ENCODE results near the gene CSNK1A1L.

The CSNK1A1L gene

DNA sequence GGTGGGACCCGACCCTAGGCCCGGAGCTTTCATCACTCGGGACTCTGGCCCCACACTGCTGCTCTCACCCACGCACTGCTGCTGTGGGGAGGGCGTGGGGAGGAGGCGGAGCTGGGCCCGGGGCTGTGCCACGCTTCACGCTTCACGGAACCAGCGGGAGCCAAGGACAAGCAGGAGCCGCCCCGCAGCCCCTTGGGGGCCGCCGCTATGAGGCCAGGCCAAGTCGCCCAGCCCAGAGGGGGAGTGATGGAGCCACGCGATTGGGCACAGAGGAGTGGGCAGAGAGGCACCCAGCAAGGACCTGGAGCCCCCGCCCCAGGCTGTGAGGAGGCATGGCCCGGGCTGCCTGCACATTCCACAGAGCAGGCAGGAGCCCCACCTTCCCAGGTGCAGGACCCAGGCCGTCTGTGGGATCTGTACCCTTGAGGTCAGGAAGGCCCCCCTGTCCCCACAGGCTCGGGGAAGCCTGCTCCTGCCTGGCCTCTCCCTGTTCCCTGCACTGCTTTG lies 35.8 kb downstream of the CSNK1A1L start:
- TF ChIP-seq, protein P1, sequence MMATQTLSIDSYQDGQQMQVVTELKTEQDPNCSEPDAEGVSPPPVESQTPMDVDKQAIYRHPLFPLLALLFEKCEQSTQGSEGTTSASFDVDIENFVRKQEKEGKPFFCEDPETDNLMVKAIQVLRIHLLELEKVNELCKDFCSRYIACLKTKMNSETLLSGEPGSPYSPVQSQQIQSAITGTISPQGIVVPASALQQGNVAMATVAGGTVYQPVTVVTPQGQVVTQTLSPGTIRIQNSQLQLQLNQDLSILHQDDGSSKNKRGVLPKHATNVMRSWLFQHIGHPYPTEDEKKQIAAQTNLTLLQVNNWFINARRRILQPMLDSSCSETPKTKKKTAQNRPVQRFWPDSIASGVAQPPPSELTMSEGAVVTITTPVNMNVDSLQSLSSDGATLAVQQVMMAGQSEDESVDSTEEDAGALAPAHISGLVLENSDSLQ (IDR thresholded peaks at IDR 0.05), result no peak
- no peak for TF ChIP-seq TARDBP (IDR thresholded peaks at IDR 0.05)
- TF ChIP-seq ARNT (IDR thresholded peaks at IDR 0.05), result no peak
- no peak for TF ChIP-seq HDGF (IDR thresholded peaks at IDR 0.05; ENCODE audit: borderline replicate concordance)
- TF ChIP-seq FOXK2 (IDR thresholded peaks at IDR 0.05), result no peak
- TF ChIP-seq ZNF384 (IDR thresholded peaks at IDR 0.05), result no peak
- TF ChIP-seq FOXM1 (IDR thresholded peaks at IDR 0.05; ENCODE audit: borderline replicate concordance), result no peak
- TF ChIP-seq CTBP1 (IDR thresholded peaks at IDR 0.05; ENCODE audit: borderline replicate concordance), result no peak
- TF ChIP-seq NFRKB (IDR thresholded peaks at IDR 0.05), result no peak
- no peak for TF ChIP-seq ELF4 (IDR thresholded peaks at IDR 0.05)
- POLR2A ChIA-PET, result interaction anchor here (1.8 kb wide), 1 partner anchor 69 kb away, joined by 7 read pairs; the partner anchor contains the start of gene EXOSC8
- CTCF ChIA-PET, result interaction anchor here (0.5 kb wide), 1 partner anchor 70 kb away, joined by 3 read pairs; no protein-coding TSS in a partner anchor

GRCh38 chr13:37068962-37069361 lies 36.5 kb downstream of the CSNK1A1L start:
- DNase-seq (ENCODE audit: extremely low spot score), result no peak
- ChIA-PET POLR2A (no interaction called here), CTCF (interaction anchor here (0.5 kb wide), 1 partner anchor 69 kb away, joined by 3 read pairs; no protein-coding TSS in a partner anchor)
- TF ChIP-seq ZNF384 (IDR thresholded peaks at IDR 0.05) (no peak), SP1 (IDR thresholded peaks at IDR 0.05) (no peak), TARDBP (IDR thresholded peaks at IDR 0.05) (no peak), FOXA1 (IDR thresholded peaks at IDR 0.05) (no peak), CTBP1 (IDR thresholded peaks at IDR 0.05; ENCODE audit: borderline replicate concordance) (no peak), FOXK2 (IDR thresholded peaks at IDR 0.05) (no peak), NFRKB (IDR thresholded peaks at IDR 0.05) (no peak), BHLHE40 (IDR thresholded peaks at IDR 0.05; ENCODE audit: borderline replicate concordance) (no peak), L3MBTL2 (conservative IDR thresholded peaks at IDR 0.05) (no peak), LEF1 (IDR thresholded peaks at IDR 0.05; ENCODE audit: borderline replicate concordance) (no peak), HDGF (IDR thresholded peaks at IDR 0.05; ENCODE audit: borderline replicate concordance) (no peak), ARNT (IDR thresholded peaks at IDR 0.05) (no peak), SUZ12 (IDR thresholded peaks at IDR 0.05) (no peak), ELF4 (IDR thresholded peaks at IDR 0.05) (no peak), FOXM1 (IDR thresholded peaks at IDR 0.05; ENCODE audit: borderline replicate concordance) (no peak)
- TF ChIP-seq, protein P1 (IDR thresholded peaks at IDR 0.05), result no peak

More for the DNA sequence above, 35.8 kb downstream of the CSNK1A1L start:
- DNase-seq (ENCODE audit: extremely low spot score), result no peak

GRCh38 chr13:37067874-37068273 lies 37.6 kb downstream of the CSNK1A1L start:
- CTCF ChIA-PET, result no interaction called here
- TF ChIP-seq FOXK2 (IDR thresholded peaks at IDR 0.05) (no peak), FOXM1 (IDR thresholded peaks at IDR 0.05; ENCODE audit: borderline replicate concordance) (no peak), ZNF384 (IDR thresholded peaks at IDR 0.05) (no peak), SP1 (IDR thresholded peaks at IDR 0.05) (no peak), TARDBP (IDR thresholded peaks at IDR 0.05) (no peak), HDGF (IDR thresholded peaks at IDR 0.05; ENCODE audit: borderline replicate concordance) (no peak), L3MBTL2 (conservative IDR thresholded peaks at IDR 0.05) (no peak), LEF1 (IDR thresholded peaks at IDR 0.05; ENCODE audit: borderline replicate concordance) (no peak), FOXA1 (IDR thresholded peaks at IDR 0.05) (no peak), ARNT (IDR thresholded peaks at IDR 0.05) (no peak), CTBP1 (IDR thresholded peaks at IDR 0.05; ENCODE audit: borderline replicate concordance) (no peak), SUZ12 (IDR thresholded peaks at IDR 0.05) (no peak), NFRKB (IDR thresholded peaks at IDR 0.05) (no peak), BHLHE40 (IDR thresholded peaks at IDR 0.05; ENCODE audit: borderline replicate concordance) (no peak), ELF4 (IDR thresholded peaks at IDR 0.05) (no peak)
- TF ChIP-seq, protein P1 (IDR thresholded peaks at IDR 0.05), result no peak
- DNase-seq (ENCODE audit: extremely low spot score), result no peak
- POLR2A ChIA-PET, result no interaction called here

GRCh38 chr13:37065890-37066526 lies 39.5 kb downstream of the CSNK1A1L start:
- CTCF ChIA-PET, result no interaction called here
- TF ChIP-seq BHLHE40 (IDR thresholded peaks at IDR 0.05; ENCODE audit: borderline replicate concordance) (no peak), FOXA1 (IDR thresholded peaks at IDR 0.05) (no peak), ZNF384 (IDR thresholded peaks at IDR 0.05) (no peak), L3MBTL2 (conservative IDR thresholded peaks at IDR 0.05) (no peak), HDGF (IDR thresholded peaks at IDR 0.05; ENCODE audit: borderline replicate concordance) (no peak), LEF1 (IDR thresholded peaks at IDR 0.05; ENCODE audit: borderline replicate concordance) (no peak), CTBP1 (IDR thresholded peaks at IDR 0.05; ENCODE audit: borderline replicate concordance) (no peak), FOXK2 (IDR thresholded peaks at IDR 0.05) (no peak), SUZ12 (IDR thresholded peaks at IDR 0.05) (no peak), ELF4 (IDR thresholded peaks at IDR 0.05) (no peak), SP1 (IDR thresholded peaks at IDR 0.05) (no peak), NFRKB (IDR thresholded peaks at IDR 0.05) (no peak), FOXM1 (IDR thresholded peaks at IDR 0.05; ENCODE audit: borderline replicate concordance) (no peak), ARNT (IDR thresholded peaks at IDR 0.05) (no peak), TARDBP (IDR thresholded peaks at IDR 0.05) (no peak)
- TF ChIP-seq, protein P1 (IDR thresholded peaks at IDR 0.05), result no peak
- no peak for DNase-seq (ENCODE audit: extremely low spot score)
- POLR2A ChIA-PET, result no interaction called here

DNA sequence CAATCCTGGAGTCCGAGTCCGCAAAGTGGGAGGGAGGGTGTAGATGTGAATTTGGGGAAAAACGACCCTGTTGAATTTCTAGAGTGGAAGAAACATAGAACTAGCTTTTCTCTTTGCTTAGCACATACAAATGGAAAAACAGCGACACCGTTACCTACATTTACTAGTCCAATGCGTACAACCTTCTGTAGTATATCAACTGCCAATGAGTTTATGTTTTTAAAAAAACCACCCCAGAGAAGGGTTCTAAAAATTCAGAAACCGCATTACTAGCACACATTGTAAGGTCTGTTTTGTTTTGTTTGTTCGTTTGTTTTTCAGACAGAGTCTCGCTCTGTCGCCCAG lies 45.6 kb downstream of the CSNK1A1L start:
- POLR2A ChIA-PET, result interaction anchor here (1.2 to 1.4 kb wide), 2 partner anchors 15 to 59 kb away, joined by 3 read pairs; partner anchors contain the start of gene EXOSC8
- no peak for TF ChIP-seq ELF4 (IDR thresholded peaks at IDR 0.05)
- no peak for TF ChIP-seq SP1 (IDR thresholded peaks at IDR 0.05)
- TF ChIP-seq CTBP1 (IDR thresholded peaks at IDR 0.05; ENCODE audit: borderline replicate concordance), result no peak
- TF ChIP-seq NFRKB (IDR thresholded peaks at IDR 0.05), result no peak
- no peak for TF ChIP-seq FOXA1 (IDR thresholded peaks at IDR 0.05)
- no peak for TF ChIP-seq ZNF384 (IDR thresholded peaks at IDR 0.05)
- TF ChIP-seq HDGF (IDR thresholded peaks at IDR 0.05; ENCODE audit: borderline replicate concordance), result no peak
- no peak for TF ChIP-seq LEF1 (IDR thresholded peaks at IDR 0.05; ENCODE audit: borderline replicate concordance)
- no peak for TF ChIP-seq SUZ12 (IDR thresholded peaks at IDR 0.05)
- TF ChIP-seq BHLHE40 (IDR thresholded peaks at IDR 0.05; ENCODE audit: borderline replicate concordance), result no peak
- TF ChIP-seq FOXK2 (IDR thresholded peaks at IDR 0.05), result no peak
- TF ChIP-seq TARDBP (IDR thresholded peaks at IDR 0.05), result no peak
- no peak for TF ChIP-seq L3MBTL2 (conservative IDR thresholded peaks at IDR 0.05)
- TF ChIP-seq, protein P1 (IDR thresholded peaks at IDR 0.05), result no peak
- no peak for TF ChIP-seq FOXM1 (IDR thresholded peaks at IDR 0.05; ENCODE audit: borderline replicate concordance)
- no peak for TF ChIP-seq ARNT (IDR thresholded peaks at IDR 0.05)
- CTCF ChIA-PET, result interaction anchor here (0.7 kb wide), 1 partner anchor 495 kb away, joined by 3 read pairs; no protein-coding TSS in a partner anchor
- no peak for DNase-seq (ENCODE audit: extremely low spot score)

Data from HEK293T (cell line).